ENCODE data around the gene ESR1. TPM values are rescaled to one million over a fixed set of nuclear protein-coding genes. Genes with fewer than 3 reads are reported as not detected.
A peak's percentile ranks its signal among the peaks of the same experiment; 100 is the strongest.

ESR1 gene
- polyA plus RNA-seq, 1 donor (not counting 4 experiments of a cell fraction or from before 2014, with no cell fraction given): 0.22 TPM

- TF ChIP-seq EZH2 (IDR thresholded peaks at IDR 0.05; ENCODE audit: low read length): no peak
- TF ChIP-seq, protein P1, sequence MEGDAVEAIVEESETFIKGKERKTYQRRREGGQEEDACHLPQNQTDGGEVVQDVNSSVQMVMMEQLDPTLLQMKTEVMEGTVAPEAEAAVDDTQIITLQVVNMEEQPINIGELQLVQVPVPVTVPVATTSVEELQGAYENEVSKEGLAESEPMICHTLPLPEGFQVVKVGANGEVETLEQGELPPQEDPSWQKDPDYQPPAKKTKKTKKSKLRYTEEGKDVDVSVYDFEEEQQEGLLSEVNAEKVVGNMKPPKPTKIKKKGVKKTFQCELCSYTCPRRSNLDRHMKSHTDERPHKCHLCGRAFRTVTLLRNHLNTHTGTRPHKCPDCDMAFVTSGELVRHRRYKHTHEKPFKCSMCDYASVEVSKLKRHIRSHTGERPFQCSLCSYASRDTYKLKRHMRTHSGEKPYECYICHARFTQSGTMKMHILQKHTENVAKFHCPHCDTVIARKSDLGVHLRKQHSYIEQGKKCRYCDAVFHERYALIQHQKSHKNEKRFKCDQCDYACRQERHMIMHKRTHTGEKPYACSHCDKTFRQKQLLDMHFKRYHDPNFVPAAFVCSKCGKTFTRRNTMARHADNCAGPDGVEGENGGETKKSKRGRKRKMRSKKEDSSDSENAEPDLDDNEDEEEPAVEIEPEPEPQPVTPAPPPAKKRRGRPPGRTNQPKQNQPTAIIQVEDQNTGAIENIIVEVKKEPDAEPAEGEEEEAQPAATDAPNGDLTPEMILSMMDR (optimal IDR thresholded peaks at IDR 0.05 in 1 of 3, IDR thresholded peaks at IDR 0.05 in 1 of 3, conservative IDR thresholded peaks at IDR 0.05 in 1 of 3; ENCODE audit: extremely low read depth in 1 of 3, insufficient read depth in 2 of 3, low read length in 3 of 3): no peak
- Histone ChIP-seq H3K36me3 (ENCODE audit: control insufficient read depth in 2 of 2, extremely low read depth in 1 of 2, insufficient read depth in 2 of 2, low read length in 2 of 2) (no peaks in the 10 kb centered on the region), H3K9ac (ENCODE audit: control insufficient read depth, extremely low read depth, insufficient read depth, low read length) (no peak overlapping the region), H3K9me1 (ENCODE audit: control insufficient read depth, extremely low read depth, insufficient read depth, low read length) (no peaks in the 10 kb centered on the region), H3K4me1 (ENCODE audit: control insufficient read depth, extremely low read depth, insufficient read depth, low read length) (no peaks in the 10 kb centered on the region), H4K20me1 (ENCODE audit: control insufficient read depth, extremely low read depth, insufficient read depth, low read length) (no peaks in the 10 kb centered on the region), H3K79me2 (ENCODE audit: control insufficient read depth, insufficient read depth, low read length) (no peaks in the 10 kb centered on the region), H3K9me3 (ENCODE audit: control insufficient read depth, low read depth, low read length) (no peaks in the 10 kb centered on the region), H3K4me2 (ENCODE audit: control insufficient read depth, extremely low read depth, insufficient read depth, low read depth, low read length) (no peak overlapping the region), H3K27me3 (ENCODE audit: control insufficient read depth, extremely low read depth, insufficient read depth, low read length) (no peaks in the 10 kb centered on the region), H3K27ac (ENCODE audit: control insufficient read depth, insufficient read depth, low read length) (no peak overlapping the region), H3K4me3 (ENCODE audit: control insufficient read depth in 2 of 3, extremely low read depth in 1 of 3, insufficient read depth in 2 of 3, low read depth in 1 of 3, low read length in 3 of 3) (no peak overlapping the region), H2AFZ (ENCODE audit: control insufficient read depth, low read length) (no peak overlapping the region)
- FAIRE-seq (no peak), DNase-seq (ENCODE audit: low read depth, low spot score) (no peak)
- dilution Hi-C loops (cut with MboI; ENCODE audit: extremely low pct_ligation_motif_present, low sequenced_read_pairs): no loop called here
These were observed 132.8 kb downstream of the ESR1 start for GRCh38 chr6:151940307-151940706.

DNA sequence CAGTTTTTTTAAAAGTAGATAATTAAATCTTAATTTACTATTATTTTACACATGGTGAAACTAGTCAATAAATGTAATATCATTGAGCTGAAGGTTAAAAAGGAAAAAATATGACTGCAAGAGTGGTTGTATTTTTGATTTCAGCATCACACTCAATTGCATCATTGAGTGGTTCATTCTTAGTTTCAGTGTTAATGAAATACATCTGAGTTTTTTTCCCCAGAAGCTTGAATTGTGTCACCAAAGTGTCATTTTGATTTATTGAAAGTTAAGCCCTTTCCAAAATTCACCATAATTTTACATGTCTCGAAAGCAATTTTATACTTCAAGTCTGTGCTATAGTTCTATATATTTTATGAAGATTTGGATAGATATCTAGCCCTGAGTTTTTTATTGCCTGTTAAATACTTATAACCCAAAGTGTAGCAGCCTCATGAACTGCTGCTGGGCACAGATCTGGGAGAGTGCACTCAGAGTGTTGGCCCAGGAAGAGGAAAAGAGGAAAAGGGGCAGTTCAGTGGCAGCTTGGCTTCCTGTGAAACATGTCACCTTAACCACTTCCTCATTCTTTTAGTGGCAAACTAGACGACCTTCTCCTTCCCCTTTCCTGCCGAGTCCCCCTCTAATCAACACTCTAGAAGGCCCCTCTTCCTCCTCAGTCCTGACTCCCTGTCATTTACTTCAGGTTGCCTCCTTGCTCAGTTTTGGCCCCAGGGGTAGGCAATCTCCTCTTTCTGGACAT lies 140.7 kb downstream of the ESR1 start:
- DNase-seq (ENCODE audit: low read depth, low spot score): no peak
- no peak overlapping the region for H3K27ac ChIP-seq (ENCODE audit: control insufficient read depth, insufficient read depth, low read length)
- no peaks in the 10 kb centered on the region for H3K9me3 ChIP-seq (ENCODE audit: control insufficient read depth, low read depth, low read length)
- FAIRE-seq: peak; percentile 60
- H3K4me2 ChIP-seq (ENCODE audit: control insufficient read depth, extremely low read depth, insufficient read depth, low read depth, low read length): no peak overlapping the region
- no peaks in the 10 kb centered on the region for H4K20me1 ChIP-seq (ENCODE audit: control insufficient read depth, extremely low read depth, insufficient read depth, low read length)
- no peaks in the 10 kb centered on the region for H3K27me3 ChIP-seq (ENCODE audit: control insufficient read depth, extremely low read depth, insufficient read depth, low read length)
- H3K79me2 ChIP-seq (ENCODE audit: control insufficient read depth, insufficient read depth, low read length): no peaks in the 10 kb centered on the region
- H2AFZ ChIP-seq (ENCODE audit: control insufficient read depth, low read length): peak overlapping the region; percentile 4
- dilution Hi-C loops (cut with MboI; ENCODE audit: extremely low pct_ligation_motif_present, low sequenced_read_pairs): no loop called here
- no peaks in the 10 kb centered on the region for H3K9me1 ChIP-seq (ENCODE audit: control insufficient read depth, extremely low read depth, insufficient read depth, low read length)
- H3K36me3 ChIP-seq (ENCODE audit: control insufficient read depth in 2 of 2, extremely low read depth in 1 of 2, insufficient read depth in 2 of 2, low read length in 2 of 2): no peaks in the 10 kb centered on the region
- TF ChIP-seq, protein P1 (optimal IDR thresholded peaks at IDR 0.05 in 1 of 3, IDR thresholded peaks at IDR 0.05 in 1 of 3, conservative IDR thresholded peaks at IDR 0.05 in 1 of 3; ENCODE audit: extremely low read depth in 1 of 3, insufficient read depth in 2 of 3, low read length in 3 of 3): no peak
- TF ChIP-seq EZH2 (IDR thresholded peaks at IDR 0.05; ENCODE audit: low read length): no peak
- H3K9ac ChIP-seq (ENCODE audit: control insufficient read depth, extremely low read depth, insufficient read depth, low read length): no peak overlapping the region
- no peak overlapping the region for H3K4me3 ChIP-seq (ENCODE audit: control insufficient read depth in 2 of 3, extremely low read depth in 1 of 3, insufficient read depth in 2 of 3, low read depth in 1 of 3, low read length in 3 of 3)
- H3K4me1 ChIP-seq (ENCODE audit: control insufficient read depth, extremely low read depth, insufficient read depth, low read length): no peaks in the 10 kb centered on the region

Data from keratinocyte (primary cell).